AG09309 (cell line): Measurements from ENCODE around the gene ZBTB16.

Experiments used
- DNase-seq: peaks from one replicate; pipeline ENCODE4 v3.0.0-alpha.2; 2010; ENCODE audit warnings: low read depth
- H3K4me3 ChIP-seq: 2 replicates; pipeline ENCODE4 v1.5.1; 2011; ENCODE audit warnings: mild to moderate bottlenecking, low read depth, low read length, moderate library complexity; ENCODE audit not compliant: control insufficient read depth
- TF ChIP-seq, protein P1 (sequence below): IDR thresholded peaks from 2 replicates; pipeline ENCODE4 v1.5.1; 2011; ENCODE audit warnings: mild to moderate bottlenecking, low read depth, low read length, inconsistent platforms; ENCODE audit not compliant: insufficient read depth, control insufficient read depth; ENCODE audit errors: missing control alignments

The ZBTB16 gene

GRCh38 chr11:114219559-114220349, 160.2 kb downstream of the ZBTB16 start:
- no peak overlapping the region for H3K4me3 ChIP-seq
- no peak for DNase-seq
- TF ChIP-seq, protein P1, sequence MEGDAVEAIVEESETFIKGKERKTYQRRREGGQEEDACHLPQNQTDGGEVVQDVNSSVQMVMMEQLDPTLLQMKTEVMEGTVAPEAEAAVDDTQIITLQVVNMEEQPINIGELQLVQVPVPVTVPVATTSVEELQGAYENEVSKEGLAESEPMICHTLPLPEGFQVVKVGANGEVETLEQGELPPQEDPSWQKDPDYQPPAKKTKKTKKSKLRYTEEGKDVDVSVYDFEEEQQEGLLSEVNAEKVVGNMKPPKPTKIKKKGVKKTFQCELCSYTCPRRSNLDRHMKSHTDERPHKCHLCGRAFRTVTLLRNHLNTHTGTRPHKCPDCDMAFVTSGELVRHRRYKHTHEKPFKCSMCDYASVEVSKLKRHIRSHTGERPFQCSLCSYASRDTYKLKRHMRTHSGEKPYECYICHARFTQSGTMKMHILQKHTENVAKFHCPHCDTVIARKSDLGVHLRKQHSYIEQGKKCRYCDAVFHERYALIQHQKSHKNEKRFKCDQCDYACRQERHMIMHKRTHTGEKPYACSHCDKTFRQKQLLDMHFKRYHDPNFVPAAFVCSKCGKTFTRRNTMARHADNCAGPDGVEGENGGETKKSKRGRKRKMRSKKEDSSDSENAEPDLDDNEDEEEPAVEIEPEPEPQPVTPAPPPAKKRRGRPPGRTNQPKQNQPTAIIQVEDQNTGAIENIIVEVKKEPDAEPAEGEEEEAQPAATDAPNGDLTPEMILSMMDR = no peak

DNA sequence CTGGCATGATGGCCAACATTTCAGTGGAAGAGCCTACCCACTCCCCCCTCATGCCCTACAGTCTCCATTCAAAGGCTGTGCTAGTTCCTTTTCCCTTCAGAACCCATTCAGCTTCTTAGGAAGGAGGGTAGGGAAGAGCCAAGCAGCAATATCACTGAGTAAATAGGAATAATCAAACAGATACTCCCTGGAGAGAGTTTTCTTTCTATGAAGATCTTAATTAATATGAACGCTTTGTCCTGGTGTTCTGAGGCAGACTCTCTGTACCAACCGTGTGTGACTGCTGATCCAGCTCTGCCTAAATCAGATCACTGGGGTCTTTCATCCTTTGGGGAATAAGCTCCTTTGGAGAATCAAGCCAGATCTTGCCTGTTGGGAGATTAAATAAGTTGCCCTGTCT, 161.5 kb downstream of the ZBTB16 start:
- no peak overlapping the region for H3K4me3 ChIP-seq
- DNase-seq = no peak
- TF ChIP-seq, protein P1 = no peak

DNA sequence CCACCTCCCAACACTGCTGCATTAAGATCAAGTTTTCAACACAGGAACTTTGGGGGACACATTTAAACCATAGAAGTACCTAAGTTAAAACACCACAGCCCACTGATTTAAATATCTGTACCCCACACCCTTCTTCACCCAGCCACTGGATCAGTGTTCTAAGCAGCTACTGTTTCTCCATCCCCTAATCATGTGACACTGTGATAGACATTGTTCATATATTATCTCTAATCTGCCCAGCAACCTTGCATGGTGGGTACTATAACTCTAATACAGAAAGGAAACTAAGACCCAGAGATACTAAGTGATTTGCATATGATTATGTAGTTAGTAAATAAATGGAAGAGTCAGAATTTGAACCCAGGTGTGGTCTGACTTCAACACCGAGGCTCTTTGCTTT, 166.2 kb downstream of the ZBTB16 start:
- DNase-seq = no peak
- no peak overlapping the region for H3K4me3 ChIP-seq
- TF ChIP-seq, protein P1 = no peak

GRCh38 chr11:114226356-114226755, 166.8 kb downstream of the ZBTB16 start:
- no peak overlapping the region for H3K4me3 ChIP-seq

DNA sequence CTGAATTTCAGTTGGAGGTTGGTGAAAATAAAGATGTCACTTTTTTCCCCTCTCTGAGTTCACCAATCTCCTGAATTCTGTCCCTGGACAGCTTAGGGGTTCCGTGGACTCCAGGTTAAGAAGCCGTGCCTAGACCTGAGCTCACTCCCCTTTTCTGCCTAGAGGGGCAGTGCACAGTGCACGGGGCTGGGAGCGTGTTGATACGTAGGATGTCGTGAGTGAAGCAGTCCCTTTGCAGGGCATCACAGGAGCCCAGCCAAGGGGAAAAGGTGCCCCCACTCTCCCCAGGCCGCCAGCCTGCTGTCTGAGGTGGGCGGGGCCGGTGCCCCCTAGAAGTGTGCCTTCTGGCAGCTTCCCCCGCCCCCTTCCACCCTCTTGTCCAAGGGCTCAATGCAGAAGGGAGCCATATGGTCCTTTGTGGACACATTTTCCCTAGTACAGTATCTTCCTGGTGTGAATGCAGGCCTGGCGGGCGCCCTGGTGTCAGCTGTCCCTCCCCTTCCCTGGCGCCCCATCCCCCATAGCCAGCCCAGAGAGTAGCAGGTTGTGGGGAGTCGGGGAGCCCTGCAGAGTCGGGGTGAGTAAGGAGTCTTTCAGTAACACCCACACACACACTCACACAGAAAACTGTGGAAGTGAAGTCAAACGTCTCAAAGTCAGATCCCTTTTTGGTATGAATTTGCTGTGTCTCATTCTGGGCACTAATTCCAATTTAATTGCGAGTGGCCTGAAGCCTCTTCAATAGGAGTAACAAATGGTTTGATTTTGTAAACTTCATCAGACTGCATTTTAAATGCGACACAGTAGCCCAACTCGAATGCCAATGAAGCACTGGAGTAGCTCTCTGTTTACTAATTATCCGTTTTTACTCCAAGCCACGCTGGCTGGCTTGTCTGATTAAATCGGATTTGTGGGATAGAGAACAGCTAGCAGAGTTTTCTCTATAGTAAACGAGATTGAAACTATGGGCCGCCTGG, 169.2 kb downstream of the ZBTB16 start:
- H3K4me3 ChIP-seq = no peak overlapping the region
- DNase-seq = no peak

More at GRCh38 chr11:114226356-114226755, 166.8 kb downstream of the ZBTB16 start:
- TF ChIP-seq, protein P1 = no peak
- DNase-seq = no peak

More for the DNA sequence above, 169.2 kb downstream of the ZBTB16 start:
- TF ChIP-seq, protein P1 = no peak
